ENCODE results near the gene GREM1.

The GREM1 gene

DNA sequence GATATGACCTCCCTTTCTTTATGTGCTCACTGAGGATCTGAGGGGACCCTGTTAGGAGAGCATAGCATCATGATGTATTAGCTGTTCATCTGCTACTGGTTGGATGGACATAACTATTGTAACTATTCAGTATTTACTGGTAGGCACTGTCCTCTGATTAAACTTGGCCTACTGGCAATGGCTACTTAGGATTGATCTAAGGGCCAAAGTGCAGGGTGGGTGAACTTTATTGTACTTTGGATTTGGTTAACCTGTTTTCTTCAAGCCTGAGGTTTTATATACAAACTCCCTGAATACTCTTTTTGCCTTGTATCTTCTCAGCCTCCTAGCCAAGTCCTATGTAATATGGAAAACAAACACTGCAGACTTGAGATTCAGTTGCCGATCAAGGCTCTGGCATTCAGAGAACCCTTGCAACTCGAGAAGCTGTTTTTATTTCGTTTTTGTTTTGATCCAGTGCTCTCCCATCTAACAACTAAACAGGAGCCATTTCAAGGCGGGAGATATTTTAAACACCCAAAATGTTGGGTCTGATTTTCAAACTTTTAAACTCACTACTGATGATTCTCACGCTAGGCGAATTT is 14.9 kb downstream of the GREM1 start:
- no peak for DNase-seq

DNA sequence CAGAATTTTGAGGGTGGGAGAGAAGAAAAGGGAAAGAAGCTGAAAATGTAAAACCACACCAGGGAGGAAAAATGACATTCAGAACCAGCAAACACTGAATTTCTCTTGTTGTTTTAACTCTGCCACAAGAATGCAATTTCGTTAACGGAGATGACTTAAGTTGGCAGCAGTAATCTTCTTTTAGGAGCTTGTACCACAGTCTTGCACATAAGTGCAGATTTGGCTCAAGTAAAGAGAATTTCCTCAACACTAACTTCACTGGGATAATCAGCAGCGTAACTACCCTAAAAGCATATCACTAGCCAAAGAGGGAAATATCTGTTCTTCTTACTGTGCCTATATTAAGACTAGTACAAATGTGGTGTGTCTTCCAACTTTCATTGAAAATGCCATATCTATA is 15.5 kb downstream of the GREM1 start:
- DNase-seq = no peak

DNA sequence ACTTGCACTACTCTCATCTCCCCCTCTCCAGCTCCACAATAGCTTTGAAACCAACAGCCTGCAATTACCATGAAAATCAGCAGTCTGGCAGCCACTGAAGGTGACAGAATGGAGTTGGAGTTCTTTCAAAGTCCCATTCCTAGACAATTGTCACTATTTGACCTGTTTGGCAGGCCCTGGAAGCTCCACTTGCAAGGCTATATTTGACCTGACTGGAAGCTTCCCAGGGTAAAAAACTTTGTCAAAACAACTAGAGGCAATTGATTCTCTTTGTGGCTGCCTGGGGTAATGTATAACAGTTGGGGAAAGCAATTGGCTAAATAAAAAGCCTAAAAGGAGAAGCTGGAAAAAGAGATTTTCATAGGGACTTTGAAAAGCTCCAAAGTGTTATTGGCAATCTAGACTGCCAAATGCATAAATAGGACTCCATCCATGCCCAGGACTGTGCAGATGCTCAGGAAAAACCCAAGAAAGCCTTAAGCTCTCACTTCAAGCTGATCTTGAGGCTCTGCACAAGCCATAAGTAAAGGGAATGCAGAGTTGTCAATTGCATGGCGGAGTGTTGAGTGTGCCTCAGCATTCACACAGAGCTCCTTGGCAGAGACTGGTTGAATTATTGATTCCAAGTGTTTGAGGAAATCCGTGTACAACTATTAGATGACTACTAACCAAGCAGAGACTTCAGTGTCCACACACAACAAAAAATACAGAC is 18.3 kb downstream of the GREM1 start:
- no peak for DNase-seq

DNA sequence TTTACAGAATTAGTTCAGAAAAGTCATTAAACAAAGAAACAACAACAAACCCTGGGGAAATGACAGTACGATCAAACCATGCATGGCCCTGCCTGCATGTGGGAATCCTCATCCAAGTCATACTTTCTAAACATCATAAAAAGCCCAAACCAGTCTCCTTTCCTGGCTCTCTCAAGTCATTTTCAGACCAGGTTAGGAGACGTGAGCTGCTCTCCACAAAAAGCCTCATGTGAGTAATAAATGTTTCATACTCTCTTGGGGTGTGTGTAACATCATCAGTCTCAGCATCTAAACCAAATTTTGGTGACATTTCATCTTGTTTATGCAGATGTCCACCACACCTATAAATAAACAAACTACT is 18.9 kb downstream of the GREM1 start:
- no peak for DNase-seq

DNA sequence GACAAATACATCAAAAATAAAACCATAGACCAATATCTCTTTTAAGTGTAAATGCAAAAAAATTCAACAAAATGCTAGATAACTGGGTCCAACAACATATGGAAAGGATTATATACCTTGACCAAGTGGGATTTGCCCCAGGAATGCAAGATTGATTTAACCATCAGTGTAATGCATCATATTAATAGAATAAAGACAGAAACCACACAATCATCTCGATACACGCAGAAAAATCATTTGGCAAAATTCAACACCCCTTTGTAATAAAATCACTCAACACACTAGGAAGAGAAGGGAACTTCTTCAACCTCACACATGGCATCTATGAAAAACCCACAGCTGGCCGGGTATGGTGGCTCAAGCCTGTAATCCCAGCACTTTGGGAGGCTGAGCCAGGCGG is 19.5 kb downstream of the GREM1 start:
- DNase-seq = no peak

DNA sequence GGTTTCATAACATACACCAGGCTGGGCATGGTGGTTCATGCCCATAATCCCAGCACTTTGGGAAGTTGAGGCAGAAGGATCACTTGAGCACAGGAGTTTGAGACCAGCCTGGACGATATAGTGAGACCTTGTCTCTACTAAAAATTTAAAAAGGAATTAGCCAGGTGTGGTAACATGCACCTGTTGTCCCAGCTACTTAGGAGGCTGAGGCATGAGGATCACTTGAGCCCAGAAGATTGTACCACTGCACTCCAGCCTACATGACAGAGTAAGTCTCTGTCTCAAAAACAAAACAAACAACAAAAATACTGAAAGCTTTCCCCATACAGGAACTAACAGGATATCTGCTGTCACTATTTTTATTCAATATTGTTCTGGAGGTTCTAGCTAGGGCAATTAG is 20.9 kb downstream of the GREM1 start:
- DNase-seq = no peak

DNA sequence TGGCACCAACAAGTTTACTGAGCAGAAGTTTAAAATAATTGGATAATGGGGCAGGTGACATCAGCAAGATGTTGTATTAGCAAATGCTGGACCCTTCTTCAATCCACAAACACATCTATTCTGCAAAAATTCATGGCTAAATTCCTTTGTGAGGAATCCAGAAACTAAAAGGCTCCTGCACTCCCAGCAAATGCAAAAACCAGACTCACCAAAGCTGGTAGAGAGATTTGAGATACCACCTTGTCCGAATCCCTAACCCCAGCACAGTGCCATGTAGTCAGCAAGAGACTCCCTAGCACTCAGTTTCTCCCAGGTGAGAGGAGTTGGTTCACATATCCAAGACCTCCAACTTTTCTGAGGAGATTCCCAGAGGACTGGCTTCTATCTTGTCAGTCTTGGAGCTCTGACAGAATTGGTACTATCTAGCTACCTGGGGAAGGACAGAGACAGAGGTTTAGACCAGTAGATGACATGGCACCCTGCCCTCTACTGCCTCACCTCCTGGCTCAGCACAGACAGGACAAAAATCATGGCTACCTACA is 21.8 kb downstream of the GREM1 start:
- DNase-seq = no peak

DNA sequence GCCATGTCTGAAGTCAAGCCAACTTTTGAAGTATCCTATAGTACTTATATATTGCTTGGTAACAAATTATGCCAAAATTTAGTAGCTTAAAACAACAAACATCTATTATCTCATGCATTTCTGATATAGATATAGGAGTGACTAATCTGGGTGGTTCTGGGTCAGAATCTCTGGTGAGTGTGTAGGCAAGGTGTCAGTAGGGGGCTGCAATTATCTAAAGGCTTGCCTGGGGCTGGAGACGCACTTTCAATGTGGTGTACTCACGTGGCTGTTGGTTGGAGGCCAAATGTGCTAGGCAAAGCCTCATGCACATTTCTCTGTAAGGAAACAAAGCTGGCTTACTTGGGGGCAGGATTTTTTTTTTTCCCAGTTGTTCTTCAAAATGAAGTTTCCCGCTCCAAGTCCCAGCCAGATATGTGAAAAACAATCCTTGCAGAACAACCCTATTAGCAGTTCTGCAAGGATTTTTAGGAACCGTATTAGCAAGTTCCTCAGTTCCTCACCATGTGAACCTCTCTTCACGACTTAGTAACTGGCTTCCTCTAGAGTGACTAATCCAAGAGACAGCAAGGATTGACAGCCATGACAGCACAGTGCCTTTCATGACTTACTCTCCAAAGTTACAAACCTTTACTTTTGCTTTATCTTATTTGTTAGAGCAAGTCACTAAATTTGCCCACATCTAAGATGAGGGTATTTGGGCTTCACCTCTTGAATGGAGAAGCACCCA is 25.8 kb downstream of the GREM1 start:
- DNase-seq = no peak

DNA sequence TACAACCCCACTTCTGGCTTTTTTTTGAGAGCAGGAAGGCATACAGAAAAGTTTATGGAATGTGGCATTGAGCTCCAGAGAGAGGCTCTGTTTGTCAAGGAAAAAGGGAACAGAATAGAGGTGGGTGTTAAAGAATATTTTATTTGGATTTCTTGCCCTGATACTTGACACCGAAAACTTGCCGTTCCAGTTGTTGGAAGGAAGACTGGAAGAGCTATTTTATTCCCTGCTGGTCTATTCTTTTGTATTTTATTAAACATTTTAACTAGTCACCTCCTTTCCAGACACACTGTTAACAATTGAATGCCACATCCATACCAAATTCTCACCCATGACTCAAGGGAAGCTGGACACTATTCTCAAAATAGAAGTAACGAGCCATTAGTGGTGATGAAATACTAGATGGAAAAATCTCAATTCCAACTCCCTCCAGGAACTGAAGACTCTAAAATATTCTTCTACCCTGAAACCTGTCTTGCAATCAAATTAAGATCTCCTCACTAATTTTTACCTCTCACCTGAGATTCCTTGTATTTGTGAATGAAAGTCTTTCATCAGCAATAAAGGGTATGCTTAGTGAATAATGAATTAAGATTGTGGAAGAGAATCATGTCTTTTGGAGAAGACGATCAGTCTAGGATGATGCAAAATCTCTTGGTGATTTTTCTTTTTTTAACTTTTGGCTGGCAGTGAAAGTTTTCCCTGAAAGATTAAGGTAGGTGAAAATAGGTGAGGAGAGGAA is 28.5 kb downstream of the GREM1 start:
- DNase-seq = no peak

DNA sequence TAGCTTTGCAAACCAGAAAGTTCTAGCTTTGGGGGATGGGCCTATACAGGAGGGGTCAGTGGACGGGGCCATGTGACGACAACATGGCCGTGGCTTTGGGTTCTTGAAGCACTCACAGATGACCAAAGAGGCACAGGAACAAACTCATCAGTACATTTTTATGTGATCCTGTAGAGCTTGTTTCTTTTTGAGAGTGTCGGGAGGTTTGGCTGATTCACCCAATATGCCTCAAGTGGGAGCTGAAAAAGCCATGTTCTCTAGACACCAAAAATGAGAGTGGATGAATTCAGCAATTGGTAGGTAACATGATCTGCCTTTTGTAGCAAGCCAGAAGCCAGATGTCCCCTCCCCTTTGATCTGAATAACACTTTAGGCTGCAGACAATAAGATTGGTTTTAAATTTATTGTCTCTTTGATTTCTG is 30.1 kb downstream of the GREM1 start:
- no peak for DNase-seq

DNA sequence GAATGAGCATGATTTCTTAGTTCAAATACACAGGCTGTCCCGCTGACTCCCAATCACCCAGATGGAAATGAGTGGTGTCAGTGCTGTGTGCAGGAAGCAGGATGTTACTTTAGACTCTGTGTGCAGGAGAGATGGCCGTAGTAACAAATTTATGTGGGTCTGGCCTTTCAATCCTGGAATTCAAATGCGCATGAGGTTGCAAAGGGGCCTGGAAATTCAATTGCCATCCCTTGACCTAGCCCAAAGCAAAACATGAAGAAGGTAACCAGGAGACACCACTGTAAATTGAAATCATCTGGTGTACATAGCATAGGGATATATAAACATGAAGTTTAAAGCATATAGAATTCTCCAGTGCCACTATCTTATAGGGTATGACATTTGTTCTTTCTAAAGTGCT is 33.2 kb downstream of the GREM1 start:
- no peak for DNase-seq

DNA sequence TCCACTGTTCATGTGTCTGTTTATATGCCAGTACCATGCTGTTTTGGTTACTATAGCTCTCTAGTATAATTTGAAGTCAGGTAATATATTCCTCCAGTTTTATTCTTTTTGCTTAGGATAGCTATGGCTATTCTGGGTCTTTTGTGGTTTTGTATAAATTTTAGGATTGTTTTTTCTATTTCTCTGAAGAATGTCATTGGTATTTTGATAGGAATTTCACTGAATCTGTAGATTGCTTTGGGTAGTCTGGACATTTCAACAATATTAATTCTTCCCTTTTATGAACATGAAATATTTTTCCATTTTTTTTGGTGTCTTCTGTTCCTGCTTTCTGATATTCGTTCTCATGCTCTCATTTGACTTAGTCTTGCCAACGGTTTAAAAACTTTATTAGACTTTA is 39.6 kb downstream of the GREM1 start:
- DNase-seq = no peak

DNA sequence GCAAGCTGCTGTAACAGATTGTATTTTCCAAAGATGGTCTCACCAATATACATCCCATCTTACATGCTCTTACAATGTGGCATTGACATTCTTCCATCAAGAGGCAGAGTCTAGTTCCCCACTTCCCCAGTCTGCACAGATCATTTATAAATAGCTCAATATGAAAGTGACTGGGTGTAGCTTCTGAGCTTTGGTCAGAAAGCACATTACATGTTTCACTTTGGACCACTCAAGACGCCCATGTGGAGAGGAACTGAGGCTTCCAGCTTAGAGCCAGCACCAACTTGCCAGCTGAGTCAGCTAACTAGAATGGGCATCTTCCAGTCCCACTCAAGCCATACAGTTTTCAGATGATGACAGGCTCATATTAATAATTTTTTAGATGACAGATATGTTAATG is 45.5 kb downstream of the GREM1 start:
- no peak for DNase-seq

DNA sequence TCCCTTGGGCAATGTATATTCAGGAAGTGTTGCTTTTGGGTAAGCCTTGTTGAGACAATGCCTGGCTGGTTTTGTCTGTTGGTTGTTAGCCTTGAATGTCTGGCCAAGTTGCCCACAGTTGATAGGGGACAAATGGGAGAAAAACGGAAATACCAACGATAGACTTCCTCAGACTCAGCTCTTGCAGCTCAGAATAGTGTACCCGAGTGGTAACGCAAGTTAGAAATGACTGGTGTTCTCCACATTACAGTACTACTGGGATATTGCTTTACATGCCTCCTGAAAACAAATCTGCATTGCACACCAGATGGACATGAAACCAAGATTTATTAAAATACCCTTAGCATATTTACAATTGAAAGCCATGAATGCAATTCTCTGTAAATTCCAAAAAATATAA is 47.4 kb downstream of the GREM1 start:
- DNase-seq = no peak

DNA sequence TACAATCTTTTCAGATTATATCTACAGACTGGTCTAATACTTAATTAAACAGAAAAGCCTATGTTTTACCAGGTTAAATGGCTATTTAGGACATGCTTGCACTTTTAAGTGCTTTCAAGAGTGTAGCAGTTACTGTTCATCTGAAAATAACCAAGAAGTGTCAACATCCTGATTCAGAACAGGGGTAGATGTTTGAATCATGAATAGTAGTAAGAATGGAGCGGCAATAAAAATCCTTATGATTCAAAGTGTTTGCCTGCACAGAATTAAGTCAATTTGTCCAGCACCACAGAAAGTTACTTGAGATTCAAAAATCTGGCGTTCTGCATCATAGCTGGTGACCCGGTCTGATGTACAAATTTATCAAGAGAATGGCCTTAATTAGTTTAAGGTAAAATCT is 48.3 kb downstream of the GREM1 start:
- DNase-seq = no peak

DNA sequence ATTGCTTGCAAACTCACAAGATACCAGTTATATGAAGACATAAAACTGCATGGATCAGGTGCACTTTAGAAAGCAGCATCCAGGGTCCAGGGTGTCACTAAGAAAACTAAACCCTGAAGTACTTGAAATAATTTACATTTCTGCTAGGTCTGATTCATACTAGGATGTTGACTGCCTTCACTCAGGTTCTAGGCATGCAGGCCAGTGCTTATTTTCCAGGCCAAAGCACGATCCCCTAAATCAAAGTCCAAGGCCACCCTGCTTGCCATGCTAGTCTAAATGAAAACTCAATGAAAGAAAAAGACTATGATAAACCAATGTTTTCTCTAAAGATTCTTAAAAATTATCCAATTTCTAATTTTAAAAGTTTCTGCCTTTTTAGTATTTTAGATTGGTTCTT is 49.4 kb downstream of the GREM1 start:
- DNase-seq = no peak

DNA sequence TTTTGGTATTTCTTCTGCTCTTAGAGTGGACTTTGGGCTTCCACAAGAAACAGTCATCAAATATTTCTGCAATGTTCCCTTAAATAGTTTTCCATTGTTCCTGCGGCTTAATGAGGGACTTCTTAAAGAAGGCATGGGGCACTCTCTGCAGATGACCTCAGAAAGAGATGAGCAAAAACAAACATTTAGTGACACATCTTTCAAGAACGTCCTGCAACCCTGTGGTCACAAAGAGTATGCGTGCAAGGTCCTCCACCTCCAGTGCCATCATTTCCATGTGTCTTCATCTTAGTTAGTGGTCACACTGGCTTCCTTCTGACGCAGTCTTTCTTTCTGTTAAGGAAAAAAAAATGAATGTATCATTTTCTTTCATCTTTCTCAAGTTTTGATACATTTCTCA is 56.2 kb downstream of the GREM1 start:
- no peak for DNase-seq

DNA sequence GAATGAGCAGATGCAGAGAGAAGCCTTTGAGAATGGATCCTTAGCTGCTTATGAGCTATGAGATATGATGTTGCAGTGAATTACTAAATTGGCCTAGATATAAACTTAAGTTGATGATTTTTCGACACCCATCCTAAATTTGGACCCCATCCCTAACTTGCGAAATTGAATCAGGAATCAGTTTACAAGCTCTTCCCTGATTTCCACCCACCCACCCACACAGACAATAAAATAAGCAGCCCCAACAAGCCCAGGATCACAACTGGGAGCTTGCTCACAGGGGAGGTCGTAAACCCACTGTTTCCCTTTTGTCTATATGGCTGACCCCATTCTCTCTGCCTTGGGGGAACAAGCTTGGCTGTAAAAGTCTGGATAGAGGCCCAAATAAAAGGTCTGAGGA is 57.3 kb downstream of the GREM1 start:
- DNase-seq = no peak

DNA sequence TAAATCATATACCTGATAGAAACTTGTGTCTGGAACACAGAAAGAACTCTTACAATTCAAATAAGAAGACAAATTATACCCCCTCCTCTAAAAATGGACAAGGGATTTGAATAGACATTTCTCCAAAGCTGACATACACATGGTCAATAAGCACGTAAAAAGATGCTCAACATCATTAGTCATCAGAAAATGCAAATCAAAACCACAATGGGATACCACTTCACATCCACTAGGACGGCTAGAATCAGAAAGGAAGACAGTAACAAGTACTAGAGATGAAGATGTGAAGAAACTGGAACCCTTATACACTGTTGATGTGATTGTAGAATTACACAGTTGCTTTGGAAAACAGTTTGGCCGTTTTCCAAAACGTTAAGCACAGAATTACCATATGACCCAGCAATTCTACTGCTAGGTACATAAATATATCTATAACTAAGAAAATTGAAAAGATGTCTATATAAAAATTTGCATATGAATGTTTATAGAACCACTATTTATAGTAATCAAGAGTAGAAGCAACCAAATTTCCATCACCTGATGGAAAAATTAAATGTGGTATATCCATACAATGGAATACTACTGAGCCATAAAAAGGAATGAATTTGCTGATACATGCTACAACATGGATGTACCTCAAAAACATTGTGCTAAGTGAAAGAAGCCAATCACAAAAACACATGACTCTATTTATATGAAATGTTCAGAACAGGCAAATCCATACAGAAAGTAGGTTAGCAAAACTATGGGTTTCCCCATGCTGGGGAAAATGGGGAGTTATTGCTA is 60.8 kb downstream of the GREM1 start:
- DNase-seq = no peak

DNA sequence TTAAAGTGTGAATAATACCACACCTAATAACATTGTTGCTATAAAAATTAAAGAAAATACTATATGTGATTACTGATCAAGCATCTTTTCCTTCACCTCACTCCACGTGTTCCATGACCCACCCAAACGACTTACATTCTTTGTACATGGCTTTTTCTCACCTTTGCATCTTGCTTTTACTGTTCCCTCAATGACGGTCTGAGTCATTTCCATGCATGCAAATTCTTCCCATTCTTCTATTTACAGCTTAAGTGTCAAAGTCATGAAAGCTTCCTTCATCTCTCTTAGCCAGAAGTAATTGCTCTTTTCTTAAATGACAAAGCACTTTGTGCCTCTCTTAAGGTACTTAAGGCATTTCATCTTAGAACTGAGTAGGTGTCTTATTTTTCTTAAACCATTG is 64.0 kb downstream of the GREM1 start:
- DNase-seq = no peak

DNA sequence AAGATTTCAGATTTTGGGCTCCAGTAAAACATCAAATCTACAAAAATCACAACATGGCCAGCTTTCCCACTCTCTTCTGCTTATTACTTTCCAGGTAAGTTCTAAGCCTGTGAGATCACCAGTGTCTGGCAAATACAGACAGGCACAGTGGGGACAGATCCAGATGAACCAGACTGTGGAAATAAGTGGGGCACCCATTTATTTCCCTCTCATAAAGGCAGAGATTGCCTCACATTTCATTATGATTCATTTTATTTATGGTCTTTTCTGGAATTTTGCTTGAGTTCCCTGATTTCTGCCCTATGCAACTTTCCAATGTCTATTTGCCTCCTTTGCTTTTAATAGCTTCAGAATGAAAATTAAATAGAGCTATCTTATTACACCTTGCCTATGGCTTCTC is 66.8 kb downstream of the GREM1 start:
- DNase-seq = no peak

DNA sequence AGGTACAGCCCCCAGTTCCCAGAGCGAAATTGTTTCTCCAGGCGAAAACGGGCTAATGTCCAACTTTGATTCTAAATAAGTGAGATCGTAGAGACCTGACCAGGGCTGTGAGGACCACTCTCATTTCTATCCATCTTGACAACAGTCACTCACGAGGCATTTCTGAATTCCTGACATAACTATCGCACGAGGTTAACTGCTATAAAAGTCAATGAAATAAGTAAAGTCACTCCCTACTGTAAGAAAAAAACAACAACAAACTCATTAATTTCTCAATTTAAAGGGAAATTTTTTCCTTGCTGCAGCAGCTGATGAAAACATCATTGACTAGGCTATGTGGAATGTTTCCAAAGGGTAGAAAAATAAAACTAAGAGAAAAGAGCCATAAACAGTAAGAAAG is 69.1 kb downstream of the GREM1 start:
- DNase-seq = no peak

DNA sequence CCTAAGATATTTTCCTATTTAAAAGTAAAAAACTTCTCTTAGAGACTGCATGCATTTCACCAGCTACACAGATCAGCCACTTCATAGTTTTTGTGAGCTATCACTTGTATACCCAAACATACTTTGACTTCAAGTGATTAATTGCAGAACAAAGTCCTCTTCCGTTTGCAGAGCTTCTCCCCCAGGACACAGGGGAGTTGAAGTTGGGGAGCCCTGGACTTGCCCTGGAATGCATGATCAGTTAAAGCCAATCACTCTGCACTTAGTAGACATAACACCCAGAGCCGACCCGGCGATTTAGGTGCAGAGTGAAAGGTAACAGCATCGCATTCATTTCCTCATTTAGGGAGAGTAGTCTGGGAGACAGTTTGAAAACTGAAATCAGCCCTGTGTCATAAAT is 70.1 kb downstream of the GREM1 start:
- no peak for DNase-seq

All from GDM1 (cell line).